ENCODE results near the gene CKS1B. TPM values are rescaled to one million over a fixed set of nuclear protein-coding genes. Genes with fewer than 3 reads are reported as not detected.

The CKS1B gene
- total and polyA plus RNA-seq, 9 of the 15 experiments (the other 6 are each of a cell fraction or from before 2014, with no cell fraction given), result 215 to 1,103 (median 460) TPM

DNA sequence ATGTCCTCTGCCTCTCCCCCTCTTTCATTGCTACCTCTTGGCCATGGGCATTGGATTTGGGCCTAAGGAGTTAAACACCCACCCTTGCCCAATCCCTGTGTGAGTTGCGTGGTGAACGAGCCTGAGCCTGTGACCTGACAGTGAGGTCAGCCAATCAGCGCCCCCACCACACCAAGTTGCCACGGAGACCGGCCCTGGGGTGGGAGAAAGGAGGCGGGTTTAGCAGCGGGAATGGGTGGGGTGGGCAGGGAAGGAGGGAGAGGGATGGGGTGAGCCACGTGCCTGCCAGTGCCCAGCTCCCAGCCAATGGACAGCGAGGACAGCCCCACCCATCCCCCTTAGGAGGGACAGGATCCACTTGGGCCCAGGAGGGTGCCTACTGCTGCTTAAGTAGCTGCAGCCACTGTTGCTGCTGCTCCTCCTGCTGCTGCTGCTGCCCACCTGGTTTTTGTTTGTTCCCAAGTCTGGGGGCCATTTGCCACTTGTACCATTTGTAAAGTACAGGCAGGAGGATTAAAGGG, 37.6 kb downstream of the CKS1B start (continued):
- no peak for TF ChIP-seq RBM22 (IDR thresholded peaks at IDR 0.05; ENCODE audit: low read depth, low read length, poor library complexity, severe bottlenecking)
- no peak for TF ChIP-seq NRF1 (conservative IDR thresholded peaks at IDR 0.05 in 1 of 2, IDR thresholded peaks at IDR 0.05 in 1 of 2)
- TF ChIP-seq ARID2 (IDR thresholded peaks at IDR 0.05), result no peak
- TF ChIP-seq, protein P1, sequence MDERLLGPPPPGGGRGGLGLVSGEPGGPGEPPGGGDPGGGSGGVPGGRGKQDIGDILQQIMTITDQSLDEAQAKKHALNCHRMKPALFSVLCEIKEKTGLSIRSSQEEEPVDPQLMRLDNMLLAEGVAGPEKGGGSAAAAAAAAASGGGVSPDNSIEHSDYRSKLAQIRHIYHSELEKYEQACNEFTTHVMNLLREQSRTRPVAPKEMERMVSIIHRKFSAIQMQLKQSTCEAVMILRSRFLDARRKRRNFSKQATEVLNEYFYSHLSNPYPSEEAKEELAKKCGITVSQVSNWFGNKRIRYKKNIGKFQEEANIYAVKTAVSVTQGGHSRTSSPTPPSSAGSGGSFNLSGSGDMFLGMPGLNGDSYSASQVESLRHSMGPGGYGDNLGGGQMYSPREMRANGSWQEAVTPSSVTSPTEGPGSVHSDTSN (CRISPR knock-in tag; IDR thresholded peaks at IDR 0.05; ENCODE audit: low read depth), result no peak
- TF ChIP-seq, protein P1 (tag; conservative IDR thresholded peaks at IDR 0.05; ENCODE audit: low read depth), result peak; percentile 50
- TF ChIP-seq ZNF551 (CRISPR knock-in tag; IDR thresholded peaks at IDR 0.05), result no peak
- TF ChIP-seq SRF (CRISPR knock-in tag; IDR thresholded peaks at IDR 0.05), result no peak
- TF ChIP-seq ZNF444 (CRISPR knock-in tag; IDR thresholded peaks at IDR 0.05), result peak; percentile 79
- TF ChIP-seq, protein P2, sequence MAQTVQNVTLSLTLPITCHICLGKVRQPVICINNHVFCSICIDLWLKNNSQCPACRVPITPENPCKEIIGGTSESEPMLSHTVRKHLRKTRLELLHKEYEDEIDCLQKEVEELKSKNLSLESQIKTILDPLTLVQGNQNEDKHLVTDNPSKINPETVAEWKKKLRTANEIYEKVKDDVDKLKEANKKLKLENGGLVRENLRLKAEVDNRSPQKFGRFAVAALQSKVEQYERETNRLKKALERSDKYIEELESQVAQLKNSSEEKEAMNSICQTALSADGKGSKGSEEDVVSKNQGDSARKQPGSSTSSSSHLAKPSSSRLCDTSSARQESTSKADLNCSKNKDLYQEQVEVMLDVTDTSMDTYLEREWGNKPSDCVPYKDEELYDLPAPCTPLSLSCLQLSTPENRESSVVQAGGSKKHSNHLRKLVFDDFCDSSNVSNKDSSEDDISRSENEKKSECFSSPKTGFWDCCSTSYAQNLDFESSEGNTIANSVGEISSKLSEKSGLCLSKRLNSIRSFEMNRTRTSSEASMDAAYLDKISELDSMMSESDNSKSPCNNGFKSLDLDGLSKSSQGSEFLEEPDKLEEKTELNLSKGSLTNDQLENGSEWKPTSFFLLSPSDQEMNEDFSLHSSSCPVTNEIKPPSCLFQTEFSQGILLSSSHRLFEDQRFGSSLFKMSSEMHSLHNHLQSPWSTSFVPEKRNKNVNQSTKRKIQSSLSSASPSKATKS (CRISPR knock-in tag; IDR thresholded peaks at IDR 0.05), result no peak
- TF ChIP-seq SNRNP70 (optimal IDR thresholded peaks at IDR 0.05; ENCODE audit: low read depth, low read length), result no peak
- no peak for TF ChIP-seq ASH1L (IDR thresholded peaks at IDR 0.05; ENCODE audit: borderline replicate concordance, low read depth, partially characterized antibody)
- TF ChIP-seq, protein P3, sequence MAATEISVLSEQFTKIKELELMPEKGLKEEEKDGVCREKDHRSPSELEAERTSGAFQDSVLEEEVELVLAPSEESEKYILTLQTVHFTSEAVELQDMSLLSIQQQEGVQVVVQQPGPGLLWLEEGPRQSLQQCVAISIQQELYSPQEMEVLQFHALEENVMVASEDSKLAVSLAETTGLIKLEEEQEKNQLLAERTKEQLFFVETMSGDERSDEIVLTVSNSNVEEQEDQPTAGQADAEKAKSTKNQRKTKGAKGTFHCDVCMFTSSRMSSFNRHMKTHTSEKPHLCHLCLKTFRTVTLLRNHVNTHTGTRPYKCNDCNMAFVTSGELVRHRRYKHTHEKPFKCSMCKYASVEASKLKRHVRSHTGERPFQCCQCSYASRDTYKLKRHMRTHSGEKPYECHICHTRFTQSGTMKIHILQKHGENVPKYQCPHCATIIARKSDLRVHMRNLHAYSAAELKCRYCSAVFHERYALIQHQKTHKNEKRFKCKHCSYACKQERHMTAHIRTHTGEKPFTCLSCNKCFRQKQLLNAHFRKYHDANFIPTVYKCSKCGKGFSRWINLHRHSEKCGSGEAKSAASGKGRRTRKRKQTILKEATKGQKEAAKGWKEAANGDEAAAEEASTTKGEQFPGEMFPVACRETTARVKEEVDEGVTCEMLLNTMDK (IDR thresholded peaks at IDR 0.05; ENCODE audit: borderline replicate concordance, insufficient read depth, low read depth, low read length, poor library complexity, severe bottlenecking), result no peak
- TF ChIP-seq SAFB (IDR thresholded peaks at IDR 0.05; ENCODE audit: borderline replicate concordance, low read depth, low read length), result no peak
- TF ChIP-seq, protein P4, sequence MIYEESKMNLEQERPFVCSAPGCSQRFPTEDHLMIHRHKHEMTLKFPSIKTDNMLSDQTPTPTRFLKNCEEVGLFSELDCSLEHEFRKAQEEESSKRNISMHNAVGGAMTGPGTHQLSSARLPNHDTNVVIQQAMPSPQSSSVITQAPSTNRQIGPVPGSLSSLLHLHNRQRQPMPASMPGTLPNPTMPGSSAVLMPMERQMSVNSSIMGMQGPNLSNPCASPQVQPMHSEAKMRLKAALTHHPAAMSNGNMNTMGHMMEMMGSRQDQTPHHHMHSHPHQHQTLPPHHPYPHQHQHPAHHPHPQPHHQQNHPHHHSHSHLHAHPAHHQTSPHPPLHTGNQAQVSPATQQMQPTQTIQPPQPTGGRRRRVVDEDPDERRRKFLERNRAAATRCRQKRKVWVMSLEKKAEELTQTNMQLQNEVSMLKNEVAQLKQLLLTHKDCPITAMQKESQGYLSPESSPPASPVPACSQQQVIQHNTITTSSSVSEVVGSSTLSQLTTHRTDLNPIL (CRISPR knock-in tag; IDR thresholded peaks at IDR 0.05), result no peak
- no peak for TF ChIP-seq ELF4 (CRISPR knock-in tag; IDR thresholded peaks at IDR 0.05)
- TF ChIP-seq CREM (IDR thresholded peaks at IDR 0.05; ENCODE audit: low read depth), result peak; percentile 26; the same call in 1 of the 2 replicates
- TF ChIP-seq HDAC8 (tag; IDR thresholded peaks at IDR 0.05), result no peak
- TF ChIP-seq, protein P5, sequence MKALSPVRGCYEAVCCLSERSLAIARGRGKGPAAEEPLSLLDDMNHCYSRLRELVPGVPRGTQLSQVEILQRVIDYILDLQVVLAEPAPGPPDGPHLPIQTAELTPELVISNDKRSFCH (CRISPR knock-in tag; IDR thresholded peaks at IDR 0.05), result no peak
- TF ChIP-seq, protein P5 (tag; IDR thresholded peaks at IDR 0.05), result no peak
- no peak for TF ChIP-seq ZNF24 (IDR thresholded peaks at IDR 0.05)
